DND-41 (cell line): Measurements from ENCODE around the gene EXOSC10.
"Not testable (repeated sequence)": the region's sequence is repeated elsewhere in the genome, so short reads cannot be mapped to it uniquely, and the experiment has no call there.

Experiments
- ATAC-seq: fragments of 200-7000 bp; cut with Tn5 transposase; 3 replicates; pipeline ENCODE4 v1.9.1; 2021; ENCODE audit warnings: low read depth; ENCODE audit not compliant: insufficient read depth
- DNase-seq: peaks from one replicate; pipeline ENCODE4 v3.0.0-alpha.2; 2020
- H2AFZ ChIP-seq: 2 replicates; pipeline ENCODE4 v1.6.0; 2012; ENCODE audit warnings: low read depth, low read length
- H3K27ac ChIP-seq: 2 replicates; pipeline ENCODE4 v1.5.1; 2012; ENCODE audit warnings: low read length, inconsistent platforms
- H3K27me3 ChIP-seq: fragments of 200-600 bp; sonication (generic); 2 replicates; pipeline ENCODE4 v1.6.0; 2012; ENCODE audit warnings: low read length, mild to moderate bottlenecking, inconsistent platforms; ENCODE audit not compliant: insufficient read depth, poor library complexity
- H3K36me3 ChIP-seq: 2 replicates; pipeline ENCODE4 v1.5.1; 2012; ENCODE audit warnings: low read length, inconsistent platforms; ENCODE audit not compliant: insufficient read depth
- H3K4me1 ChIP-seq: 2 replicates; pipeline ENCODE4 v1.5.1; 2012; ENCODE audit warnings: mild to moderate bottlenecking, low read length; ENCODE audit not compliant: insufficient read depth
- H3K4me2 ChIP-seq: 2 replicates; pipeline ENCODE4 v1.6.0; 2012; ENCODE audit warnings: mild to moderate bottlenecking, moderate library complexity, low read length, inconsistent platforms; ENCODE audit not compliant: insufficient read depth
- H3K4me3 ChIP-seq, 2 experiments: fragments of 200-600 bp in 1 of 2; shearing (Covaris generic) in 1 of 2; 2 replicates each; pipeline ENCODE4 v1.5.1; 2012 to 2016; ENCODE audit warnings: inconsistent platforms in 2 of 2, low read length in 2 of 2, mild to moderate bottlenecking in 2 of 2, low read depth in 1 of 2, moderate library complexity in 1 of 2
- H3K79me2 ChIP-seq: 2 replicates; pipeline ENCODE4 v1.6.0; 2012; ENCODE audit warnings: low read length, inconsistent platforms; ENCODE audit not compliant: insufficient read depth
- H3K9ac ChIP-seq: 2 replicates; pipeline ENCODE4 v1.6.0; 2012; ENCODE audit warnings: low read depth, mild to moderate bottlenecking, inconsistent platforms, low read length, moderate library complexity
- H3K9me3 ChIP-seq: 2 replicates; pipeline ENCODE4 v1.5.1; 2012; ENCODE audit warnings: low read length, moderate library complexity, mild to moderate bottlenecking, inconsistent platforms; ENCODE audit not compliant: insufficient read depth, severe bottlenecking
- H4K20me1 ChIP-seq: 2 replicates; pipeline ENCODE4 v1.6.0; 2012; ENCODE audit warnings: low read length; ENCODE audit not compliant: insufficient read depth
- EZH2 ChIP-seq: IDR thresholded peaks from 3 replicates; pipeline ENCODE4 v1.6.1; 2012; ENCODE audit warnings: borderline replicate concordance, low read depth, mild to moderate bottlenecking, moderate library complexity, low read length, inconsistent platforms; ENCODE audit not compliant: severe bottlenecking
- TF ChIP-seq, protein P1 (sequence below): IDR thresholded peaks from 2 replicates; pipeline ENCODE4 v1.5.1; 2012; ENCODE audit warnings: borderline replicate concordance, low read length, moderate library complexity, mild to moderate bottlenecking; ENCODE audit not compliant: poor library complexity, severe bottlenecking; ENCODE audit errors: extremely low read depth

EXOSC10 gene

DNA sequence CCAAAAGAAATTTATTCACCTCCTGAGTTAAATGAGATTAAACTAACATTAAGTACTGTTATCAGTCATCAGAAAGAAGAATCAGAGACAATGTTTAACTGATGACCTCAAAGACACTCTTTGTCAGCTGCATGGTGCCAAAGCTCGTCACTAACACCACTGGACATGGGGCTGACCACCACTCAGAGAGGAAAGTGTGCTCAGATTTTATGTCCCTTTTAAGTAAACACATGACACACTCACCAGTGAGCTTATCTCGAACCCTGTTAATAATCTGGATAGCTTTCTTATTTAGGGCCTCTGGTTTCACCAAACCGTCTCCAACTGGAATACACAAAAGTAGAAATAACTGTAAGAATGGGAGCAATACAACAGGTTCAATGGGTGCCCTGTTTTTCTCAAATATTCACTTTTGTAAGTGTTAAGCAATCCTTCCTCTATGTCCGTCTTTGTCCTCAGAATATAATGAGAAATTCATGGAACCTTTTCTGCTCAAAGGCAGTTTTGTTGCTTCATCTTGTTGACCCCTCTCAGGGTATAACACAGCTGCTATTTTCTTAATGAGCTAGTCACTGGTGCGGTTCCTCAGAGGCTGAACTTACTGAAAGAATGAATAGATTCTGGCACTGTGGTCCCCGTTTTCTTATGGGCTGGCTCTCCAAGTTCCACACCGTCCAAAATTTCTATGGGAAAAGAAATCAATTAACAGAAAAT is 9.5 kb upstream of the EXOSC10 start:
- no peak overlapping the region for H3K4me3 ChIP-seq
- H3K4me2 ChIP-seq: no peak overlapping the region
- no peak overlapping the region for H3K27ac ChIP-seq
- no peaks in the 10 kb centered on the region for H3K4me1 ChIP-seq
- H3K27me3 ChIP-seq: no peaks in the 10 kb centered on the region
- no peak overlapping the region for H2AFZ ChIP-seq
- DNase-seq: no peak
- TF ChIP-seq, protein P1, sequence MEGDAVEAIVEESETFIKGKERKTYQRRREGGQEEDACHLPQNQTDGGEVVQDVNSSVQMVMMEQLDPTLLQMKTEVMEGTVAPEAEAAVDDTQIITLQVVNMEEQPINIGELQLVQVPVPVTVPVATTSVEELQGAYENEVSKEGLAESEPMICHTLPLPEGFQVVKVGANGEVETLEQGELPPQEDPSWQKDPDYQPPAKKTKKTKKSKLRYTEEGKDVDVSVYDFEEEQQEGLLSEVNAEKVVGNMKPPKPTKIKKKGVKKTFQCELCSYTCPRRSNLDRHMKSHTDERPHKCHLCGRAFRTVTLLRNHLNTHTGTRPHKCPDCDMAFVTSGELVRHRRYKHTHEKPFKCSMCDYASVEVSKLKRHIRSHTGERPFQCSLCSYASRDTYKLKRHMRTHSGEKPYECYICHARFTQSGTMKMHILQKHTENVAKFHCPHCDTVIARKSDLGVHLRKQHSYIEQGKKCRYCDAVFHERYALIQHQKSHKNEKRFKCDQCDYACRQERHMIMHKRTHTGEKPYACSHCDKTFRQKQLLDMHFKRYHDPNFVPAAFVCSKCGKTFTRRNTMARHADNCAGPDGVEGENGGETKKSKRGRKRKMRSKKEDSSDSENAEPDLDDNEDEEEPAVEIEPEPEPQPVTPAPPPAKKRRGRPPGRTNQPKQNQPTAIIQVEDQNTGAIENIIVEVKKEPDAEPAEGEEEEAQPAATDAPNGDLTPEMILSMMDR: no peak
- no peak for TF ChIP-seq EZH2
- H4K20me1 ChIP-seq: no peaks in the 10 kb centered on the region
- H3K36me3 ChIP-seq: peaks cover 73% of the 10 kb centered on the region
- H3K9ac ChIP-seq: no peak overlapping the region
- no peak for ATAC-seq
- H3K79me2 ChIP-seq: no peaks in the 10 kb centered on the region
- no peaks in the 10 kb centered on the region for H3K9me3 ChIP-seq

DNA sequence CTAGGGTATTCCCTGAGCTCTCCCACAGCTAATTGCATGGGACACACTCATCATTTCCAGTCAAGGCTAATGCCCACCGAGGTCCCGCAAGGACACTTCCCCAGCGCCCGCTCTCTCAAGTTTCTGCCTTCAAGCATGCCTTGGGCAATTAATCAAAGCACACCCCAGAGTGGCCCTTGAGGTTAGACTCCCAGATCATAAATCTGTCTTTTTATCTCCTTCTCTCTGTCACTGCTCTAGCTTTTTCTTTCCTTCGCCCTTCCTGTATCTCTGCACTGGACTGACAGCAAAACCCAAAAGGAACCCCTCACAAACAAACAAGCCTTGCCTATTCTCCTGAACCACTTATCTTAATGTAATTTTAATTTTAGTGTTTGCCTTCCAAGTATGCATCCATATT is 7.9 kb upstream of the EXOSC10 start:
- Histone ChIP-seq H3K4me2 (no peak overlapping the region), H3K27me3 (no peaks in the 10 kb centered on the region), H3K79me2 (no peaks in the 10 kb centered on the region), H4K20me1 (no peaks in the 10 kb centered on the region), H2AFZ (no peak overlapping the region), H3K27ac (no peak overlapping the region), H3K9ac (no peak overlapping the region), H3K4me3 (no peak overlapping the region), H3K4me1 (no peaks in the 10 kb centered on the region), H3K36me3 (peaks cover 58% of the 10 kb centered on the region), H3K9me3 (no peaks in the 10 kb centered on the region)
- TF ChIP-seq, protein P1: no peak
- no peak for TF ChIP-seq EZH2
- ATAC-seq (no peak), DNase-seq (no peak)

DNA sequence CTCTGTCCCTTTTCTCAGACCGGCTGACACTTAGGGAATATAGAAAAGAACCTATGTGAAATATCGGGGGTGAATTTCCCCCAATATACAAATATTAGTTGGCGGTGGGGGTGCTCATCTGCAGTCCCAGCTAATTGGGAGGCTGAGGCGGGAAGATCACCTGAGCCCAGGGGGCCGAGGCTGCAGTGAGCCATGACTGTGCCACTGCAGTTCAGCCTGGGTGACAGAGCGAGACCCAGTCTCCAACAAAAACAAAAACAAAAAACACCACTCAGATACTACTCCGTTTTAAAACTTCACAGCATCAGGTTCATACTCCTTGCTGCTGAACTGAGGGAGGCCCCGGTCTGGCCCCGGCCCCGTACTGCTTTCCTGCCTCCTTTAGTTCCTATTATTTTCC is 5.9 kb upstream of the EXOSC10 start:
- Histone ChIP-seq H3K9me3 (no peaks in the 10 kb centered on the region), H3K4me1 (no peaks in the 10 kb centered on the region), H3K79me2 (no peaks in the 10 kb centered on the region), H3K27me3 (no peaks in the 10 kb centered on the region), H3K4me3 (no peak overlapping the region), H2AFZ (no peak overlapping the region), H3K36me3 (peaks cover 39% of the 10 kb centered on the region), H3K27ac (no peak overlapping the region), H3K4me2 (no peak overlapping the region), H4K20me1 (no peaks in the 10 kb centered on the region), H3K9ac (no peak overlapping the region)
- ATAC-seq (no peak), DNase-seq (no peak)
- TF ChIP-seq, protein P1: no peak
- TF ChIP-seq EZH2: no peak

DNA sequence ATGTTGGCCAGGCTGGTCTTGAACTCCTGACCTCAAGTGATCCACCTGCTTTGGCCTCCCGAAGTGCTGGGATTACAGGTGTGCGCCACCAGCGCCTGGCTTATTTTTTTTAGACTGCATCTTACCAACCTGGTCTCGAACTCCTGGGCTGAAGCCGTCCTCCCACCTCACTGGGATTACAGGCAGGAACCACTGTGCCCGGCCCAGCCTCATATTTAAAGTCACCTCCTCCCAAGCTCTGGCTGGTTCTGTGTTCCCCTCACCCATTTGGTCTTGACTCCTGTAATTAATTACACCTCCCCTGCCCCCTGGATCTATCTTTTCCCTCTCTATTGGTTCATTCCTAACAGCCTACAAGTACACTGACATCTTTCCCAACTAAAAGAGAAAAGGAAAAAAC is 1.7 kb upstream of the EXOSC10 start:
- H3K4me3 ChIP-seq: no peak overlapping the region
- no peak overlapping the region for H3K9ac ChIP-seq
- peaks cover 22% of the 10 kb centered on the region for H3K4me1 ChIP-seq
- ATAC-seq: no peak
- H3K79me2 ChIP-seq: peaks cover 27% of the 10 kb centered on the region
- 0 out of 2 replicates have a peak, but pooled peaks cover 3% of the 10 kb centered on the region for H4K20me1 ChIP-seq
- H3K4me2 ChIP-seq: no peak overlapping the region
- no peaks in the 10 kb centered on the region for H3K27me3 ChIP-seq
- no peak overlapping the region for H3K27ac ChIP-seq
- TF ChIP-seq, protein P1: no peak
- no peak for TF ChIP-seq EZH2
- H3K36me3 ChIP-seq: peaks cover 29% of the 10 kb centered on the region
- H2AFZ ChIP-seq: no peak overlapping the region
- H3K9me3 ChIP-seq: no peaks in the 10 kb centered on the region
- no peak for DNase-seq

DNA sequence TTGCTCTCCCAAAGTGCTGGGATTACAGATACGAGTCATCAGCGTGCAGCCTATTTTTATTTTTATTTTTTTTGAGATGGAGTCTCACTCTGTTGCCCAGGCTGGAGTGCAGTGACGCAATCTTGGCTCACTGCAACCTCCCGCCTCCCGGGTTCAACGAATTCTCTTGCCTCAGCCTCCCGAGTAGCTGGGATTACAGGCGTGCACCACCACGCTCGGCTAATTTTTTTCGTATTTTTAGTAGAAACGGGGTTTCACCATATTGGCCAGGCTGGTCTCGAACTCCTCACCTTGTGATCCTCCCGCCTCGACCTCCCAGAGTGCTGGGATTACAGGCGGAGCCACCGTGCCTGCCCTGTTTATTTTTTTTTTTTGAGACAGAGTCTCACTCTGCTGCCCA is 1.1 kb upstream of the EXOSC10 start:
- H3K36me3 ChIP-seq: peaks cover 29% of the 10 kb centered on the region
- not testable (repeated sequence) for H3K4me2 ChIP-seq, H3K9me3 ChIP-seq, H3K9ac ChIP-seq, ATAC-seq, DNase-seq, H3K27me3 ChIP-seq, H2AFZ ChIP-seq, H3K4me3 ChIP-seq, H4K20me1 ChIP-seq, H3K27ac ChIP-seq
- H3K4me1 ChIP-seq: peaks cover 22% of the 10 kb centered on the region
- peaks cover 27% of the 10 kb centered on the region for H3K79me2 ChIP-seq
